Upper lobe of left lung (tissue), 6 donors: ENCODE data around the gene DPH6. TPM values are rescaled to one million over a fixed set of nuclear protein-coding genes. Genes with fewer than 3 reads are reported as not detected.
"Not testable (repeated sequence)": the region's sequence is repeated elsewhere in the genome, so short reads cannot be mapped to it uniquely, and the experiment has no call there.

Experiments used
- ATAC-seq, 2 donors: fragments of 200-7000 bp; cut with Tn5 transposase; one replicate each; pipeline ENCODE4 v1.9.1; 2022; ENCODE audit warnings: mild to moderate bottlenecking in 2 of 2, moderate library complexity in 2 of 2; ENCODE audit not compliant: low FRiP score in 2 of 2
- DNase-seq, 2 donors: peaks; one replicate each; pipeline ENCODE4 v3.0.0-alpha.2; 2019 to 2020
- H3K27ac ChIP-seq, 4 donors: fragments of 200-600 bp; sonication (generic); one replicate each; pipeline ENCODE4 v1.5.1; 2016 to 2019
- H3K27me3 ChIP-seq, 4 donors: fragments of 200-600 bp; sonication (generic); one replicate each; pipeline ENCODE4 v1.5.1; 2017 to 2019
- H3K36me3 ChIP-seq, 4 donors: fragments of 200-600 bp; sonication (generic); one replicate each; pipeline ENCODE4 v1.5.1; 2016 to 2019
- H3K4me1 ChIP-seq, 4 donors: fragments of 200-600 bp; sonication (generic); one replicate each; pipeline ENCODE4 v1.5.1; 2018 to 2019
- H3K4me3 ChIP-seq, 4 donors: fragments of 200-600 bp; sonication (generic); one replicate each; pipeline ENCODE4 v1.5.1; 2017 to 2019; ENCODE audit warnings: mild to moderate bottlenecking in 2 of 4, moderate library complexity in 1 of 4
- H3K9me3 ChIP-seq, 4 donors: fragments of 200-600 bp; sonication (generic); one replicate each; pipeline ENCODE4 v1.5.1; 2018 to 2019
- EP300 ChIP-seq, 4 donors: sonication (generic); formaldehyde crosslinking; IDR thresholded peaks; one replicate each; pipeline ENCODE4 v1.5.1; 2017; ENCODE audit warnings: antibody characterized with exemption in 4 of 4, control low read depth in 2 of 4
- POLR2A ChIP-seq, 4 donors: fragments of 450-650 bp; IDR thresholded peaks; one replicate each; pipeline ENCODE4 v1.5.1; 2016 to 2017; ENCODE audit warnings: antibody characterized with exemption in 4 of 4, mild to moderate bottlenecking in 2 of 4
- POLR2AphosphoS5 ChIP-seq, 2 donors: sonication (generic); formaldehyde crosslinking; IDR thresholded peaks; one replicate each; pipeline ENCODE4 v1.5.1; 2017; ENCODE audit warnings: antibody characterized with exemption in 2 of 2
- WGBS, 2 donors: methylation state at CpG; one replicate each; pipeline ENCODE4 v1.1.5; 2017 to 2018; 5-methylcytosine and 5-hydroxymethylcytosine counted together
- total RNA-seq, 6 donors: library from RNA; depleted of rRNA in 4 of 6; stranded (reverse); fragments of >200 nt in 4 of 6; gene quantifications; one replicate each; pipeline versions ENCODE4 v1.1.0 to v1.2.1, GENCODE V29; 2016 to 2021
- TF ChIP-seq, protein P1 (sequence below), 6 experiments: fragments of 450-650 bp in 4 of 6; fragments of 200-600 bp in 2 of 6; sonication (generic) in 2 of 6; IDR thresholded peaks; one replicate each; pipeline ENCODE4 v1.5.1; 2016 to 2019; ENCODE audit warnings: antibody characterized with exemption in 6 of 6
- donor health status: DM: no; HTN: no; CAD: no; lungs with moderate emphysema.
- donor health status: DM: no; HTN: yes; CAD: no; lungs with severe emphysema.

The DPH6 gene
- total RNA-seq, 6 donors from 2014 or later, result 6.3 to 48.2 (median 14.6) TPM

DNA sequence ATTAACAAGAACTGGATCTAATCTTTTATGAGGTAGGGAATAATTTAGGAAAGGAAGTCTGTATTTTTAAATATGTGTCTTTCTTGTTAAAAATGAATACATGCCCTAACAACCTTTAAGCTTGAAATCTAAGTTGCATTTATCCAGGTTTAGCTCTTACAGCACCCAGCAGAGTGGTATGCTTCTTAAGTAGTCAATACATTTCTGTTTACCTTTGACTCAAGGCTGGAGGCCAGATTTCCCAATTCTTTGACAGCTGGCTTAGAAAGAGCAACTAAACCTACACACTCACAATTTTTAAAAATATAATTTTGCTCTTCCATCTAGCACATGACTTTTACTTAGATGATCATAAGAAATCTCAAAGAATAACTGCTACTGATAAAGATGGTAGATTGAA lies 148.9 kb downstream of the DPH6 start:
- DNase-seq (no peak), ATAC-seq (no peak)
- no peaks in the 10 kb centered on the region for H3K9me3 ChIP-seq
- H3K4me3 ChIP-seq, result no peak overlapping the region
- H3K36me3 ChIP-seq, result no peaks in the 10 kb centered on the region
- H3K27ac ChIP-seq, result no peak overlapping the region
- no peak for TF ChIP-seq EP300 (IDR thresholded peaks at IDR 0.05)
- no peak for TF ChIP-seq POLR2AphosphoS5 (IDR thresholded peaks at IDR 0.05)
- TF ChIP-seq POLR2A (IDR thresholded peaks at IDR 0.05), result no peak
- TF ChIP-seq, protein P1, sequence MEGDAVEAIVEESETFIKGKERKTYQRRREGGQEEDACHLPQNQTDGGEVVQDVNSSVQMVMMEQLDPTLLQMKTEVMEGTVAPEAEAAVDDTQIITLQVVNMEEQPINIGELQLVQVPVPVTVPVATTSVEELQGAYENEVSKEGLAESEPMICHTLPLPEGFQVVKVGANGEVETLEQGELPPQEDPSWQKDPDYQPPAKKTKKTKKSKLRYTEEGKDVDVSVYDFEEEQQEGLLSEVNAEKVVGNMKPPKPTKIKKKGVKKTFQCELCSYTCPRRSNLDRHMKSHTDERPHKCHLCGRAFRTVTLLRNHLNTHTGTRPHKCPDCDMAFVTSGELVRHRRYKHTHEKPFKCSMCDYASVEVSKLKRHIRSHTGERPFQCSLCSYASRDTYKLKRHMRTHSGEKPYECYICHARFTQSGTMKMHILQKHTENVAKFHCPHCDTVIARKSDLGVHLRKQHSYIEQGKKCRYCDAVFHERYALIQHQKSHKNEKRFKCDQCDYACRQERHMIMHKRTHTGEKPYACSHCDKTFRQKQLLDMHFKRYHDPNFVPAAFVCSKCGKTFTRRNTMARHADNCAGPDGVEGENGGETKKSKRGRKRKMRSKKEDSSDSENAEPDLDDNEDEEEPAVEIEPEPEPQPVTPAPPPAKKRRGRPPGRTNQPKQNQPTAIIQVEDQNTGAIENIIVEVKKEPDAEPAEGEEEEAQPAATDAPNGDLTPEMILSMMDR (IDR thresholded peaks at IDR 0.05), result no peak
- no peaks in the 10 kb centered on the region for H3K4me1 ChIP-seq
- H3K27me3 ChIP-seq, result no peaks in the 10 kb centered on the region

DNA sequence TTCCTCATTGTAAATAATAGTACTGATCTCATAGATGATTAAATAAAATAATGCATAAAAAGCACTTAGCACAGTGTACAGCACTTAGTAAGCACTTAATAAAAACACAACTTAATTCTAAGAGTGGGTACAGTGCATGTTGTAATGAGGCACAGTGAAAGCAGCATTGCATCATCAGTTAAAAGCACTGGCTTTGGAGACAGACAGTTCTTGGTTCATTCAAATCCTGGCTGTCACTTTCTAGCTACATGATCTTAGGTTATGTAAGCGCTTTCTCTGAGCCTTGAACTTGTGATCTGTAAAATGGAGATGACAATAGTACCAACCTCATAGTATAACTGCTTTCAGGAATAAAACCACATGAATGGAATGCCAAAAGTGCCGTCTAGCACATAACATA lies 151.5 kb downstream of the DPH6 start:
- no peak for ATAC-seq
- DNase-seq, result no peak
- H3K4me3 ChIP-seq, result no peak overlapping the region
- no peaks in the 10 kb centered on the region for H3K36me3 ChIP-seq
- no peak overlapping the region for H3K27ac ChIP-seq
- no peaks in the 10 kb centered on the region for H3K4me1 ChIP-seq
- TF ChIP-seq, protein P1 (IDR thresholded peaks at IDR 0.05), result no peak
- no peak for TF ChIP-seq POLR2AphosphoS5 (IDR thresholded peaks at IDR 0.05)
- no peak for TF ChIP-seq POLR2A (IDR thresholded peaks at IDR 0.05)
- no peak for TF ChIP-seq EP300 (IDR thresholded peaks at IDR 0.05)
- 98 to 99% methylated on average over 2 of the region's 2 CpGs for WGBS, 2 donors
- no peaks in the 10 kb centered on the region for H3K27me3 ChIP-seq
- no peaks in the 10 kb centered on the region for H3K9me3 ChIP-seq

GRCh38 chr15:35393398-35393797 lies 152.6 kb downstream of the DPH6 start:
- no peaks in the 10 kb centered on the region for H3K4me1 ChIP-seq
- no peaks in the 10 kb centered on the region for H3K9me3 ChIP-seq
- no peak for ATAC-seq
- 89 to 92% methylated on average over 2 of the region's 2 CpGs for WGBS, 2 donors
- no peak overlapping the region for H3K27ac ChIP-seq
- TF ChIP-seq POLR2A (IDR thresholded peaks at IDR 0.05) (no peak), POLR2AphosphoS5 (IDR thresholded peaks at IDR 0.05) (no peak), EP300 (IDR thresholded peaks at IDR 0.05) (no peak)
- TF ChIP-seq, protein P1 (IDR thresholded peaks at IDR 0.05), result no peak
- DNase-seq, result no peak
- H3K27me3 ChIP-seq, result no peaks in the 10 kb centered on the region
- H3K4me3 ChIP-seq, result no peak overlapping the region
- H3K36me3 ChIP-seq, result no peaks in the 10 kb centered on the region

- H3K27ac ChIP-seq, ATAC-seq, DNase-seq, H3K4me3 ChIP-seq, H3K9me3 ChIP-seq, H3K36me3 ChIP-seq, H3K4me1 ChIP-seq, H3K27me3 ChIP-seq: not testable (repeated sequence)
- 96 to 97% methylated on average over 18 of the region's 18 CpGs for WGBS, 2 donors
Observed at GRCh38 chr15:35391408-35391984, 154.5 kb downstream of the DPH6 start.

- WGBS, 2 donors, result 98% methylated on average over 2 of the region's 2 CpGs
- no peak for ATAC-seq
- Histone ChIP-seq H3K4me3 (no peak overlapping the region), H3K4me1 (no peaks in the 10 kb centered on the region), H3K36me3 (no peaks in the 10 kb centered on the region), H3K27ac (no peak overlapping the region), H3K27me3 (no peaks in the 10 kb centered on the region), H3K9me3 (peaks cover 0 to under 1% (median 0%) of the 10 kb centered on the region in 4 donors)
- TF ChIP-seq, protein P1 (IDR thresholded peaks at IDR 0.05), result no peak
- TF ChIP-seq POLR2AphosphoS5 (IDR thresholded peaks at IDR 0.05) (no peak), EP300 (IDR thresholded peaks at IDR 0.05) (no peak), POLR2A (IDR thresholded peaks at IDR 0.05) (no peak)
- no peak for DNase-seq
Observed at GRCh38 chr15:35383506-35383905, 162.5 kb downstream of the DPH6 start.
